ENCODE measurements around the gene SAMD7. TPM values are rescaled to one million over a fixed set of nuclear protein-coding genes. Genes with fewer than 3 reads are reported as not detected.

Gene SAMD7
- total RNA-seq, 1 donor from 2014 or later: not detected

DNA sequence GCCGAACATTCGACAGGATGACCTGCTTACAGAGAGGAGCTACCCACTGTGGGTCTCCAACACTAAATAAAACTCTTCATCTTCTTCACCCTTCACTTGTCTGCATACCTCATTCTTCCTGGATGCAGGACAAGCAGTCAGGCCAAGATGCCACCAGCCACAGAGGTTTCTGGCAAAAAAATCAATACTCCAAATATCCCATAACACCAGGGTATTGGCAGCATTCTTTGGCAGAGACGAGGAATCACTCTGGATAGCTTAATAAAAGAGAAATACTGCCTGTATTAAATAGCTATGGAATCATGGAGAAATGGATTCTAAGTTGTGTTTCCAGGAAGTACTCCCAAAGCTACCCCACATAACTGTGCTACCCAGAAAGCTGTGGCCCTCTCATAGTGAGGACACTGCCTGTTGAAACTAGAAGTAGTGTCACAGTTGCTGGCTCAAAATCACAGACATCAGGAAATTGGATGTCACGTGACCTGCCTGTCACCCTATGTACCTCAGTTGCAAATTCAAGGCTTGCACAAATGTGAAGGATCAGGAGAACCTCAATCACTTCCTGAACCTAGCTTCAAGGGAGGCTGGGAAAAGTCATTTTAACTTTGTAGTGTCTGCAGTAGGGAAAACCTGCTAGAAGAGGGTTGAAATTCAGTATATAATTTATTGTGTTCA lies 30.7 kb upstream of the SAMD7 start:
- H3K9me3 Mint-ChIP-seq: no peaks in the 10 kb centered on the region
- H3K4me3 Mint-ChIP-seq: no peak overlapping the region
- no peaks in the 10 kb centered on the region for H3K36me3 Mint-ChIP-seq (ENCODE audit: low read depth)
- no peak for DNase-seq
- no peak overlapping the region for H3K27ac Mint-ChIP-seq
- no peaks in the 10 kb centered on the region for H3K27me3 Mint-ChIP-seq
- peaks cover 7% of the 10 kb centered on the region for H3K4me1 Mint-ChIP-seq
- intact Hi-C loops (cut with micrococcal nuclease): no loop called here

DNA sequence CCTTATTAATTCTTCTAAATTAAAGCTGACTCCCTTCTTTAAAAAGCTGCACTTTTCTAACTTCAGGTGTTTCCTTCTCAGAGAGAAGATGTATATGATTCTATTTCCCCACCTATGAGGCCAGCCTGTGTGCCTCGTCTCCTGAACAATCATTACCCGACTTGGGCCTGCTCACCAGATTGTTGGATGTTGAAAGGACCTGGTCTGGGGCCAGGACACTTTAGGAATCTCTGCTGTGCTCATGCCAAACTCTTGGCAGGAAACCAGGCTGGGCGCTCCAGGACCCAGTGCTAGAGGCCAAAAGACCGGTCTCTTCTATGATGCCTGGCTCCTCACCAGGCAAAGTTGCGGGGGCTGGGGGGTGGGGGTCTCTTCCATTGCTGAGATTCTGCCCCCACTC lies 24.7 kb upstream of the SAMD7 start:
- peaks cover 4% of the 10 kb centered on the region for H3K4me1 Mint-ChIP-seq
- no peaks in the 10 kb centered on the region for H3K36me3 Mint-ChIP-seq (ENCODE audit: low read depth)
- no peak for DNase-seq
- no peaks in the 10 kb centered on the region for H3K9me3 Mint-ChIP-seq
- no peak overlapping the region for H3K27ac Mint-ChIP-seq
- intact Hi-C loops (cut with micrococcal nuclease): no loop called here
- no peak overlapping the region for H3K4me3 Mint-ChIP-seq
- peaks cover 6% of the 10 kb centered on the region for H3K27me3 Mint-ChIP-seq

DNA sequence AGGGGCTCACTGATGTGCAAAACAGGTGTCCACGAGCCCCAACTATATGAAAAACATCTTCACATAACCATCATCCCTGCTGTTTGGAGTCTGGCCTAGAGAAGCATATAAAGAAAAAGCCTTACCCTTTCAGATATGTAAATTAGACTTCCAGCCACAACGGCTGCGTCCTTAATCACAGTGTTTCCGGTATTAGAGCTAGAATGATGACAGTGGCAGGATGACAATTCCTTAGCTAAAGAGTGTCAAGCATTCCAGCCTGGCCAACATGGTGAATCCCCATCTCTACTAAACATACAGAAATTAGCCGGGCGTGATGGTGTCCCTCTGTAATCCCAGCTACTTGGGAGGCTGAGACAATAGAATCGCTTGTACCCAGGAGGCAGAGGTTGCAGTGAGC lies 19.5 kb upstream of the SAMD7 start:
- Mint-ChIP-seq H3K9me3 (no peaks in the 10 kb centered on the region), H3K27me3 (peaks cover 4% of the 10 kb centered on the region), H3K27ac (no peak overlapping the region), H3K36me3 (ENCODE audit: low read depth) (no peaks in the 10 kb centered on the region), H3K4me3 (no peak overlapping the region), H3K4me1 (no peaks in the 10 kb centered on the region)
- intact Hi-C loops (cut with micrococcal nuclease): no loop called here
- no peak for DNase-seq

DNA sequence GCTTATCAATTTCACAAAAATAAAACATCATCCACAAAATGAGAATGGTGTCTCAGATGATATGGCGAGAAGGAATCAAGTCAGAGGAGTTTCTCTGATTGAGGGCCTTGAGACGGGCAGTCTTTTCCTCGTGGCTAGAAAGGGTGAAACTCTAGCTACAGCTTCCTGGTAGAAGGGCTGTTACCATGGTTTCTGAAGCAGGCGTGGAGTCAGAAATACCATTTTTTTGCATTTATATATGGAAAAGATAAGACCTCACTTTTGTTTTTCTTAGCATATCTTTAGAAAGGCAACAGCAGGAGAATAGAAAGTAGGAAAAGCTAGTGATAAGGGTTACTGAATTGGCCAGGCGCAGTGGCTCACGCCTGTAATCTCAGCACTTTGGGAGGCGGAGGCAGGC lies 17.3 kb upstream of the SAMD7 start:
- no peak overlapping the region for H3K4me3 Mint-ChIP-seq
- no peaks in the 10 kb centered on the region for H3K36me3 Mint-ChIP-seq (ENCODE audit: low read depth)
- peaks cover 2% of the 10 kb centered on the region for H3K27me3 Mint-ChIP-seq
- intact Hi-C loops (cut with micrococcal nuclease): no loop called here
- no peaks in the 10 kb centered on the region for H3K4me1 Mint-ChIP-seq
- DNase-seq: no peak
- H3K27ac Mint-ChIP-seq: no peak overlapping the region
- no peaks in the 10 kb centered on the region for H3K9me3 Mint-ChIP-seq

DNA sequence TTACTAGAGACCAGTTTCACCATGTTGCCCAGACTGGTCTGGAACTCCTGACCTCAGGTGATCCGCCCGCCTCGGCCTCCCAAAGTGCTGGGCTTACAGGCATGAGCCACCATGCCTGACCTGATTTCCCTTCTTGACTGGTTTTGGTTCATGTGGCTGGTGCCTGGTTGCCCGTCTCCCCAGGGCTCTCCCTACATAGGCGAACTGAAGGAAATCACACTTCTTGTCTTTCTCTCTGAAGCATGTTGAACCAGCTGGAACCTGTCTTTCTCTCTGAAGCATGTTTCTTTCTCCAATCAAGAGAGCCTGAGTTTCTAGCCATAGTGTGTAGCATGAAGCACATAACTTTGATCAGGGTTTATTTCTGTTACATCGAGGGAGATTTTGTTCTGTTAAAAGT lies 16.3 kb upstream of the SAMD7 start:
- Mint-ChIP-seq H3K27ac (no peak overlapping the region), H3K9me3 (no peaks in the 10 kb centered on the region), H3K36me3 (ENCODE audit: low read depth) (no peaks in the 10 kb centered on the region), H3K27me3 (peaks cover 2% of the 10 kb centered on the region), H3K4me3 (no peak overlapping the region), H3K4me1 (no peaks in the 10 kb centered on the region)
- intact Hi-C loops (cut with micrococcal nuclease): no loop called here
- DNase-seq: no peak

DNA sequence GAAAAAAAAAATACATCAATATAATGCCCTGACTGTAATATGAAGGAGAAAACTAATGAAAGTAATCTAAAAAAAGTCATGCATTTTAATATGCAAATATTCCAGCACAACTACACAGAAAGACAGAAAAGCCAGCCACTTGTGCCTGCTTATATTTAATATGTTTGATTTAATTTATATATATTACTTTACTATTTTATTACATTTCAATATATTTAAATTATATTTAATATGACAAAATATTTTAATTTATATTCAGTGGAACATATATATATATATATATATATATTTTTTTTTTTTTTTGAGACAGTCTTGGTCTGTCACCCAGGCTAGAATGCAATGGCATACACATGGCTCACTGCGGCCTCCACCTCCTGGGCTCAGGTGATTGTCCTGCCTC lies 14.1 kb upstream of the SAMD7 start:
- peaks cover 2% of the 10 kb centered on the region for H3K27me3 Mint-ChIP-seq
- peaks cover 1% of the 10 kb centered on the region for H3K36me3 Mint-ChIP-seq (ENCODE audit: low read depth)
- intact Hi-C loops (cut with micrococcal nuclease): no loop called here
- H3K27ac Mint-ChIP-seq: no peak overlapping the region
- no peak for DNase-seq
- no peaks in the 10 kb centered on the region for H3K4me1 Mint-ChIP-seq
- H3K4me3 Mint-ChIP-seq: no peak overlapping the region
- H3K9me3 Mint-ChIP-seq: peaks cover 6% of the 10 kb centered on the region

DNA sequence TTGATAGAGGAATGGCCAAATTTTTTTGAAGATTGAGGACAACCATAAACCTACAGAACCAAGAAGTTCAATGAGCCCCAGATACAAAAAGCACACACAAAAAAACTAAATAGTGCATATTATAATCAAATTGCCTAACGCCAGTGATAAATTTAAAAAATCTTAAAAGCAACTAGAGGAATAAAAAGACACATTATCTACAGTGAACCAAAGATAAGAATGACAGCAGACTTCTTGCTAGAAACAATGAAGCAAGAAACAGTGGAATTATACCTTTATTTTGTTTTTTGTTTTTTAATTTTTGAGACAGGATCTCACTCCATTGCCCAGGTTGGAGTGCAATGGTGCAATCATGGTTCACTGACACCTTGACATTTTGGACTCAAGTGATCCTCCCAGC lies 9.9 kb upstream of the SAMD7 start:
- no peak for DNase-seq
- no peak overlapping the region for H3K4me3 Mint-ChIP-seq
- H3K27ac Mint-ChIP-seq: no peak overlapping the region
- no peaks in the 10 kb centered on the region for H3K27me3 Mint-ChIP-seq
- intact Hi-C loops (cut with micrococcal nuclease): no loop called here
- H3K9me3 Mint-ChIP-seq: peaks cover 19% of the 10 kb centered on the region
- H3K36me3 Mint-ChIP-seq (ENCODE audit: low read depth): peaks cover 1% of the 10 kb centered on the region
- H3K4me1 Mint-ChIP-seq: no peaks in the 10 kb centered on the region

DNA sequence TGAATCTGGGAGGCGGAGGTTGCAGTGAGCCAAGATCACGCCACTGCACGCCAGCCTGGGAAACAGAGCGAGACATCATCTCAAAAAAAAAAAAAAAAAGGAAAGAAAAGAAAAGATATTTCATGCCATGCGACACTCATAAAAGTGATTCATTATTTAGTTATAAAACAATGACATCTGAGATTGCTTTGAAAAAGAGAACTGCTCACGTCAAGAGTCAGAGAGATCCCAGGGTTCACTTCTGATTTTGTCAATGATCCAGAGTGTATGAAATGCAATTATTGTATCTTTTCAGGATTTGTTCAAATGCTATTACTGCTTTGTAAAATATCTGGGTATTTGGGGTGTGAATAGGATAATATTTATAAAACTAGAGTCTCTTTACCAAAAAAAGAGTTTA lies 6.0 kb upstream of the SAMD7 start:
- Mint-ChIP-seq H3K4me1 (no peaks in the 10 kb centered on the region), H3K4me3 (no peak overlapping the region), H3K27me3 (peaks cover 2% of the 10 kb centered on the region), H3K36me3 (ENCODE audit: low read depth) (peaks cover 1% of the 10 kb centered on the region), H3K9me3 (peaks cover 19% of the 10 kb centered on the region), H3K27ac (no peak overlapping the region)
- no peak for DNase-seq
- intact Hi-C loops (cut with micrococcal nuclease): no loop called here

DNA sequence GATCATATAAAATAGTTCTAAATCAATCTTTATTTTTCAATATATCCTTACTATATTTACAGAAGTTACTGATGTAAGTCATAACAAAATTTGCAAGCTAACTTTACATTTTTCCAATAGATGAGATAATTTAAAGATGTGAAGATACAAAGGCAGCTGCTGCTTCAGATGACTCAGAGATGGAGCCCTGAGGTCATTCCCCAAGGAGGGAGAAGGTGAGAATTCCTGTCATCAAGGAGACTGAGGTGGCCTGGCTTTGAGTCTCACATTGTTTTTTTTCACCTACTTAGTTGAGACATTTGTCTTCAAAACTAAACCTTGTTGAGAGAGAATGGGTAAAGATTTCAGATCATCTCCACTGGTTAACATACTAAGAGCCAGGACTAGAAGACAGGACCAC lies 3.9 kb upstream of the SAMD7 start:
- Mint-ChIP-seq H3K36me3 (ENCODE audit: low read depth) (no peaks in the 10 kb centered on the region), H3K27me3 (peaks cover 2% of the 10 kb centered on the region), H3K4me3 (no peak overlapping the region), H3K9me3 (peaks cover 13% of the 10 kb centered on the region), H3K27ac (no peak overlapping the region), H3K4me1 (no peaks in the 10 kb centered on the region)
- intact Hi-C loops (cut with micrococcal nuclease): no loop called here
- DNase-seq: no peak

DNA sequence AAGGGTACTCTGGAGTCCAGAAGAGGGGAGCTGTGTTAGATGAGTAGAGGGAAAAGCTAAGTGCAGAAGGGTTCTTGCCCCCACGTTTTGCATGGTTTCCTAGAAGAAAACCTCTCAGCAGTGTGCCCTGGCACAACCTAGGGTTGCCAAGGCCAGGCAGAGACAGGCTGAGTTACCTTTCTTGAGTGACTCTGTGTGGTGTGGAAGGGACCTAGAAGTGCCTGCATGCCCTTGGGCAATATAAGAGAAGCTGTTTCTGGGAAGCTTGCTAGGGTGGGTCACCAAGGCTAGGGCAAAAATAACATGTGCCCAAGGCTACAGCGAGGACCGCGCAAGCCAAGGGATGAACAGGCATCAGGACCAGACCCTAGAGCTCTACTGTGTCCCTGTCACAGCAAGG lies 3.4 kb upstream of the SAMD7 start:
- Mint-ChIP-seq H3K4me3 (no peak overlapping the region), H3K36me3 (ENCODE audit: low read depth) (no peaks in the 10 kb centered on the region), H3K27ac (no peak overlapping the region), H3K27me3 (peaks cover 2% of the 10 kb centered on the region), H3K4me1 (no peaks in the 10 kb centered on the region), H3K9me3 (peaks cover 11% of the 10 kb centered on the region)
- intact Hi-C loops (cut with micrococcal nuclease): no loop called here
- DNase-seq: no peak

DNA sequence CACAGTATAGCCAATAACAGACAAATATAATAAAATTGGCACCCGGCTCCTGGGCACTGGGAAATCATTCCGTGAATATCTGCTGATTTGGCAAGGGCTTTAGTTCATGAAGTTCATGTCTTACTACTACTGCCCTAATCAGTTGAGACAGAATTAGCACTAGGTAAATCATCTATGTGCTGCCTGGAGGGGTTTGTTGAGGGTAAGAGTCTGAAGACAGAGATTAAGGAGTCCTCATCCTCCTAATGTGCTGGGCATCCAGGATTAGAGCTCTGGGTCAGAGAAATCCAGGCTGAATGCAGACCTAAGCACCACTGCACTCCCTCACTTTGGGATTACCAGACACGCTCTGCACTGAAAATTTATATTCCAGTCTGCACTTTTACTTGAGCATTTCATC lies 2.0 kb downstream of the SAMD7 start:
- Mint-ChIP-seq H3K27me3 (no peaks in the 10 kb centered on the region), H3K27ac (no peak overlapping the region), H3K9me3 (no peaks in the 10 kb centered on the region), H3K36me3 (ENCODE audit: low read depth) (no peaks in the 10 kb centered on the region), H3K4me1 (no peaks in the 10 kb centered on the region), H3K4me3 (no peak overlapping the region)
- intact Hi-C loops (cut with micrococcal nuclease): no loop called here
- no peak for DNase-seq

DNA sequence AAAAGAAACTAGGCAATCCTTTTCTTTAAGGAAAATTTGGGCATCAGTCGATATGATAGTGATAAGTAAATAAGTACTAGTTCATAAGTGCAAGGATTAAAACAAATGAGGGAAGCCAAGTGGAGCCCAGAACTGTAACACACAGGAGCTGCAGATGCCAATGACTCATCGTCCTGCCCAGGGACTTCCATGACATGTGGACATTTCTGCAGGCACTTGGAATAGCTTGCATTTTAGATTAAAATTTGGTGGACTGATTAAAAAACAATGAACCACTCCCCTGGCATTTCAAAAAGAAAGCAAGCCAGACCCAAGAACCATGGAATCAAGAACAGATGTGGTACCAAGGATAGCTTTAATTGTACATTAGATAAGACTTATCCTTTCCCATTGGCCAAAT lies 2.9 kb downstream of the SAMD7 start:
- no peak for DNase-seq
- Mint-ChIP-seq H3K4me1 (no peaks in the 10 kb centered on the region), H3K9me3 (no peaks in the 10 kb centered on the region), H3K4me3 (no peak overlapping the region), H3K36me3 (ENCODE audit: low read depth) (no peaks in the 10 kb centered on the region), H3K27ac (no peak overlapping the region), H3K27me3 (no peaks in the 10 kb centered on the region)
- intact Hi-C loops (cut with micrococcal nuclease): no loop called here

DNA sequence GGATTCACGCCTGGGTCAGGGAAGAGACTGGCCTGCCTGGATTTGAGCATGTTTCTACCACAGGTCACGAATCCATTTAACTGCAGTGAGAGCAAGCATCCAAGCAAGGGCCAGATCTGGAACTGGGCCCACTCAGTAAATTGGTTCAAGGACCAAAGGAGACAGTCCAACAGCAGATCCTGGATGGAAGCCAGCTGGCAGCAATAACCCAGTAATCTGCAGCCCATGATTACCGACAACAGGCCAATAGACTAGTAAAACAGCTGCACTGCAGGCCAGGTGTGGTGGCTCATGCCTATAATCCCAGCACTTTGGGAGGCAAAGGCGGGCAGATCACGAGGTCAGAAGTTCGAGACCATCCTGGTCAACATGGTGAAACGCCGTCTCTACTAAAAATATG lies 11.8 kb downstream of the SAMD7 start:
- no peaks in the 10 kb centered on the region for H3K9me3 Mint-ChIP-seq
- intact Hi-C loops (cut with micrococcal nuclease): no loop called here
- H3K4me1 Mint-ChIP-seq: no peaks in the 10 kb centered on the region
- DNase-seq: no peak
- no peak overlapping the region for H3K27ac Mint-ChIP-seq
- no peak overlapping the region for H3K4me3 Mint-ChIP-seq
- H3K36me3 Mint-ChIP-seq (ENCODE audit: low read depth): no peaks in the 10 kb centered on the region
- H3K27me3 Mint-ChIP-seq: peaks cover 6% of the 10 kb centered on the region

DNA sequence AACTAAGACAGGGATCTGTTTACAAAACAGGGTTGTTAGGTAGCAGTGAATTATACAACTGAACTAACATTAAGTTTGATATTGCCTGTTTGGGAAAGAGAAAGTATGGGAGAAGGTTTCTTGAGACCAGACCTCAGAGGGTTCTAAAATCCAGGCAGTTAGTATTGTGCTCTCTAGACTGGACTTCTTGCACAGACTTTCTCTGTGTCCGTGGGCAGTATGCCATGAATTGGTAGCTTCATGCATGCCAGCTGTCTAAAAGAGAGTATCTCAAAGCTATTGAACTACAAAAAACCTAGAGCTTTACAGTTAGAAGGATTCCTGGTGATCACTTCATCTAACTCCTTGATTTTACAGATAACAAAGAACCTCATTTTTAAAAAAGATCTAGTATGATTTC lies 12.5 kb downstream of the SAMD7 start:
- H3K4me3 Mint-ChIP-seq: no peak overlapping the region
- no peaks in the 10 kb centered on the region for H3K9me3 Mint-ChIP-seq
- intact Hi-C loops (cut with micrococcal nuclease): no loop called here
- DNase-seq: no peak
- H3K27me3 Mint-ChIP-seq: peaks cover 9% of the 10 kb centered on the region
- no peak overlapping the region for H3K27ac Mint-ChIP-seq
- no peaks in the 10 kb centered on the region for H3K4me1 Mint-ChIP-seq
- no peaks in the 10 kb centered on the region for H3K36me3 Mint-ChIP-seq (ENCODE audit: low read depth)

DNA sequence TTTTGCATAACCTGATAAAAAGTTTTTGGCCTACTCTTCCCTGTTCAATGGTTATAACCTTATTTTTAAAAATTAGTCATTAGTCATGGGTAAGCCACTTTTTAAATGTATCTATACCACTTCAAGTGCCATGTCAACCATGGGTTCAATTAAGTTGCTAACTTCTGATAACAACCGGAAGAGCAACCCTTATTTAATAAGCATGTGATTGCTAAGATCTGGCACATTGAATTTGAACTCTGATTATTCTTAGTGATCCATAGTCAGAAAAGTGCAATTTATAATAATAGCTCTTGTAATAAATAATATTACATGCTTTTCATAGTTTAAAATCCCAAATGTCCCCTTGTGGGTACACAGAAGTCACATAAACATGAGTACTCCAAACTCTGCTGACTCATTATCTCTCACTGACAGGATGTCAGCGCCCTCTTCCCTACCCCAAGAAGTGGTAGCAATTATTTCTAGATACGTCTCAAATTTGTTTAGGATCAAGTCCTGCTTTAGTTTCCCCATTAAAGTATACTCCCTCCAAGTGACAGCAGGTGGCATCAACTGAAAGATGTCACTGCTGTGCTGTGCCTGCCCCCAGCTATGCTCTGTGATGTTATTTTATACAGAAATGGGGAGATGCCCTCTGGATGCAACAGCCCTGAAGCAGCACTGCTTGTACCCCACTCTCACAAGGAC lies 18.6 kb downstream of the SAMD7 start:
- no peak for DNase-seq

More for the DNA sequence above, 18.6 kb downstream of the SAMD7 start:
- intact Hi-C loops (cut with micrococcal nuclease): no loop called here
- Mint-ChIP-seq H3K27ac (no peak overlapping the region), H3K27me3 (peaks cover 17% of the 10 kb centered on the region), H3K4me3 (no peak overlapping the region), H3K36me3 (ENCODE audit: low read depth) (no peaks in the 10 kb centered on the region), H3K4me1 (no peaks in the 10 kb centered on the region), H3K9me3 (no peaks in the 10 kb centered on the region)

All from activated CD4-positive, alpha-beta T cell treated with anti-CD3 and anti-CD28 coated beads, Interleukin-2, amount 10 ng/mL, durations not matched to agents 24 days and 14 days (primary cell).